ENCODE measurements around the gene CDH13. TPM values are rescaled to one million over a fixed set of nuclear protein-coding genes. Genes with fewer than 3 reads are reported as not detected.

CDH13 gene
- total and polyA plus RNA-seq, 2 of the 8 experiments (the other 6 are each of a cell fraction or from before 2014, with no cell fraction given), result 2.3 to 2.4 TPM

GRCh38 chr16:83554096-83554495, 927.3 kb downstream of the CDH13 start:
- Histone ChIP-seq H3K4ac (replicated peaks; ENCODE audit: insufficient read length, low read depth, low read length) (no peak overlapping the region), H3K4me2 (ENCODE audit: insufficient read depth in 1 of 2, low read depth in 2 of 2, low read length in 2 of 2) (no peak overlapping the region), H2BK5ac (ENCODE audit: low read depth, low read length) (no peak overlapping the region), H3K23ac (ENCODE audit: insufficient read length) (no peak overlapping the region), H2AK5ac (ENCODE audit: low read depth, low read length) (no peak overlapping the region), H2BK120ac (replicated peaks; ENCODE audit: low read depth, low read length) (no peak overlapping the region), H4K20me1 (replicated peaks in 1 of 2; ENCODE audit: control insufficient read depth in 1 of 2, insufficient read depth in 2 of 2, low read length in 2 of 2) (no peaks in the 10 kb centered on the region), H3K18ac (ENCODE audit: extremely low read depth, low read length) (no peak overlapping the region), H4K5ac (ENCODE audit: insufficient read length, low read depth, low read length) (no peak overlapping the region), H2BK20ac (ENCODE audit: low read length) (no peak overlapping the region), H3K27ac (ENCODE audit: low read depth, low read length) (no peak overlapping the region), H2AFZ (ENCODE audit: low read length) (no peak overlapping the region), H3K4me1 (replicated peaks in 1 of 4; ENCODE audit: control insufficient read depth in 3 of 4, insufficient read depth in 4 of 4, low read length in 3 of 4) (peaks cover 0 to 3% (median 0%) of the 10 kb centered on the region in 4 experiments; a peak in 2 of 7 replicates), H4K91ac (replicated peaks; ENCODE audit: insufficient read length, low read length) (no peak overlapping the region), H3K79me1 (ENCODE audit: low read depth, low read length) (no peaks in the 10 kb centered on the region), H3K4me3 (ENCODE audit: extremely low read depth in 1 of 4, insufficient read depth in 2 of 4, low read depth in 3 of 4, low read length in 4 of 4) (no peak overlapping the region), H3K9ac (replicated peaks in 1 of 4; ENCODE audit: extremely low read depth in 1 of 4, low read depth in 3 of 4, low read length in 3 of 4) (no peak overlapping the region), H4K8ac (ENCODE audit: extremely low read depth, insufficient read depth, low read length) (no peak overlapping the region), H2BK12ac (ENCODE audit: low read depth, low read length) (no peak overlapping the region), H3K36me3 (ENCODE audit: control insufficient read depth in 2 of 4, insufficient read depth in 4 of 4, low read length in 3 of 4) (no peaks in the 10 kb centered on the region), H3K23me2 (ENCODE audit: low read depth, low read length) (no peaks in the 10 kb centered on the region; the same call in 1 of the 2 replicates), H3K79me2 (ENCODE audit: control insufficient read depth in 1 of 2, insufficient read depth in 2 of 2, low read length in 2 of 2) (no peaks in the 10 kb centered on the region), H3K56ac (replicated peaks; ENCODE audit: insufficient read length, low read depth, low read length) (no peak overlapping the region), H2BK15ac (ENCODE audit: low read length) (no peak overlapping the region), H3K9me3 (ENCODE audit: insufficient read depth in 2 of 2, low read depth in 1 of 2, low read length in 1 of 2) (no peaks in the 10 kb centered on the region), H3K27me3 (replicated peaks in 1 of 4; ENCODE audit: control insufficient read depth in 3 of 4, extremely low read depth in 1 of 4, insufficient read depth in 3 of 4, low read length in 3 of 4) (no peaks in the 10 kb centered on the region), H3K14ac (ENCODE audit: insufficient read length) (no peak overlapping the region)
- TF ChIP-seq KDM5A (IDR thresholded peaks at IDR 0.05; ENCODE audit: low read length) (no peak), MAFK (IDR thresholded peaks at IDR 0.05; ENCODE audit: low read depth, low read length) (no peak), CHD1 (IDR thresholded peaks at IDR 0.05; ENCODE audit: low read depth, low read length) (no peak), ATF3 (IDR thresholded peaks at IDR 0.05; ENCODE audit: insufficient read depth, low read depth, low read length) (no peak), SUZ12 (IDR thresholded peaks at IDR 0.05; ENCODE audit: low read length) (no peak), SRF (IDR thresholded peaks at IDR 0.05; ENCODE audit: low read depth, low read length) (no peak), ZNF274 (IDR thresholded peaks at IDR 0.05; ENCODE audit: borderline replicate concordance, extremely low read depth, low read length) (no peak), EGR1 (IDR thresholded peaks at IDR 0.05; ENCODE audit: borderline replicate concordance, low read depth, low read length) (no peak)
- CTCF ChIA-PET (ENCODE audit: partially characterized antibody), result no interaction called here
- no peak for DNase-seq (ENCODE audit: low read depth in 1 of 2, low spot score in 2 of 2)
- no peak for FAIRE-seq
- 85% methylated on average over 3 of the region's 3 CpGs; no CpG with 5 or more reads in 1 of the 2 experiments for WGBS, 2 experiments (ENCODE audit: extremely low coverage in 1 of 2, insufficient coverage in 1 of 2, insufficient read length in 1 of 2, insufficient replicate concordance in 2 of 2, low coverage in 1 of 2, low lambda C conversion rate in 2 of 2, missing lambda C conversion rate in 1 of 2)
- POLR2A ChIA-PET (ENCODE audit: partially characterized antibody), result no interaction called here
